GM19452 (cell line): Measurements from ENCODE around the gene NUDT4B.
"Not testable (repeated sequence)": the region's sequence is repeated elsewhere in the genome, so short reads cannot be mapped to it uniquely, and the experiment has no call there.

Experiments
- ATAC-seq: cut with Tn5 transposase; IDR thresholded peaks from one replicate; pipeline ENCODE4 v1.9.1; 2021; ENCODE audit not compliant: unreplicated experiment

Gene NUDT4B

GRCh38 chr1:148748563-148749334, at the start of gene NUDT4B:
TSS of gene NUDT4B (plus strand) at chr1:148748774. CDS start at chr1:148748953, 179 bp downstream.
- peak; percentile 41 for ATAC-seq

GRCh38 chr1:148699357-148699756, 49.2 kb upstream of the NUDT4B start:
- not testable (repeated sequence) for ATAC-seq

GRCh38 chr1:148702242-148702641, 46.3 kb upstream of the NUDT4B start:
- ATAC-seq = not testable (repeated sequence)

GRCh38 chr1:148703973-148704591, 44.5 kb upstream of the NUDT4B start:
- ATAC-seq = not testable (repeated sequence)

- not testable (repeated sequence) for ATAC-seq
Measured at GRCh38 chr1:148705316-148705948, 43.1 kb upstream of the NUDT4B start.

GRCh38 chr1:148708779-148709333, 39.7 kb upstream of the NUDT4B start:
- ATAC-seq = not testable (repeated sequence)

GRCh38 chr1:148710772-148711523, 37.6 kb upstream of the NUDT4B start:
- not testable (repeated sequence) for ATAC-seq

- ATAC-seq = not testable (repeated sequence)
Measured at GRCh38 chr1:148712353-148712752, 36.2 kb upstream of the NUDT4B start.

- ATAC-seq = not testable (repeated sequence)
Measured at GRCh38 chr1:148715518-148715917, 33.1 kb upstream of the NUDT4B start.

- ATAC-seq = not testable (repeated sequence)
Measured at GRCh38 chr1:148716966-148717520, 31.5 kb upstream of the NUDT4B start.

- not testable (repeated sequence) for ATAC-seq
Measured at GRCh38 chr1:148720918-148721317, 27.7 kb upstream of the NUDT4B start.

- not testable (repeated sequence) for ATAC-seq
Measured at GRCh38 chr1:148722758-148723157, 25.8 kb upstream of the NUDT4B start.

GRCh38 chr1:148723515-148723914, 25.1 kb upstream of the NUDT4B start:
- not testable (repeated sequence) for ATAC-seq

GRCh38 chr1:148724872-148725271, 23.7 kb upstream of the NUDT4B start:
- ATAC-seq = not testable (repeated sequence)

GRCh38 chr1:148727862-148728261, 20.7 kb upstream of the NUDT4B start:
- ATAC-seq = not testable (repeated sequence)

- ATAC-seq = peak; percentile 69
Measured at GRCh38 chr1:148729128-148729527, 19.4 kb upstream of the NUDT4B start.

- ATAC-seq = not testable (repeated sequence)
Measured at GRCh38 chr1:148729541-148729940, 19.0 kb upstream of the NUDT4B start.

GRCh38 chr1:148732277-148732676, 16.3 kb upstream of the NUDT4B start:
- not testable (repeated sequence) for ATAC-seq

GRCh38 chr1:148733585-148734310, 14.8 kb upstream of the NUDT4B start:
- peak; percentile 74 for ATAC-seq

GRCh38 chr1:148734311-148734662, 14.3 kb upstream of the NUDT4B start:
- ATAC-seq = peak; percentile 55
